Vagina (tissue), 2 donors: ENCODE results near the gene NRXN3. TPM values are rescaled to one million over a fixed set of nuclear protein-coding genes. Genes with fewer than 3 reads are reported as not detected.

ENCODE experiments used
- DNase-seq, 2 donors: peaks; one replicate each; pipeline ENCODE4 v3.0.0-alpha.2; 2017; ENCODE audit errors: extremely low spot score in 2 of 2
- H3K27ac ChIP-seq: fragments of 200-600 bp; sonication (generic); one replicate; pipeline ENCODE4 v1.5.1; 2019
- H3K27me3 ChIP-seq: fragments of 200-600 bp; sonication (generic); one replicate; pipeline ENCODE4 v1.5.1; 2019
- H3K36me3 ChIP-seq, 2 donors: fragments of 200-600 bp; sonication (generic); one replicate each; pipeline ENCODE4 v1.5.1; 2017 to 2019
- H3K4me1 ChIP-seq: fragments of 200-600 bp; sonication (generic); one replicate; pipeline ENCODE4 v1.5.1; 2019
- H3K4me3 ChIP-seq, 2 donors: fragments of 200-600 bp; sonication (generic); 1 replicate in 1 of 2; 2 replicates in 1 of 2; pipeline ENCODE4 v1.5.1; 2016 to 2019
- H3K9me3 ChIP-seq: fragments of 200-600 bp; sonication (generic); one replicate; pipeline ENCODE4 v1.5.1; 2019
- CTCF ChIP-seq, 3 experiments: fragments of 450-650 bp in 2 of 3; fragments of 200-600 bp in 1 of 3; sonication (generic) in 1 of 3; IDR thresholded peaks; one replicate each; pipeline ENCODE4 v1.5.1; 2017 to 2019; ENCODE audit warnings: antibody characterized with exemption in 3 of 3, mild to moderate bottlenecking in 2 of 3, moderate library complexity in 2 of 3
- POLR2A ChIP-seq, 2 donors: fragments of 450-650 bp; IDR thresholded peaks; one replicate each; pipeline ENCODE4 v1.6.1; 2017; ENCODE audit warnings: antibody characterized with exemption in 2 of 2, mild to moderate bottlenecking in 2 of 2, moderate library complexity in 2 of 2
- POLR2AphosphoS5 ChIP-seq, 2 donors: sonication (generic); formaldehyde crosslinking; IDR thresholded peaks; one replicate each; pipeline ENCODE4 v1.9.0; 2017; ENCODE audit warnings: antibody characterized with exemption in 2 of 2, mild to moderate bottlenecking in 2 of 2, low read depth in 1 of 2; ENCODE audit not compliant: insufficient read depth in 1 of 2
- intact Hi-C: fragments of 100-400 bp; cut with DNase I; formaldehyde crosslinking; loops from one replicate; pipeline ENCODE4 v1.15.1; 2023
- total RNA-seq: library from RNA; depleted of rRNA; stranded (reverse); fragments of >200 nt; gene quantifications from one replicate; pipeline ENCODE4 v1.2.3, GENCODE V29; 2016

The NRXN3 gene
- total RNA-seq, 1 donor from 2014 or later: 4.7 TPM

GRCh38 chr14:79074510-79074909 lies 904.3 kb downstream of the NRXN3 start:
- H3K27me3 ChIP-seq: no peaks in the 10 kb centered on the region
- no peak overlapping the region for H3K4me3 ChIP-seq
- intact Hi-C loops: no loop called here
- no peak overlapping the region for H3K27ac ChIP-seq
- no peaks in the 10 kb centered on the region for H3K4me1 ChIP-seq
- no peak for DNase-seq
- H3K36me3 ChIP-seq: no peaks in the 10 kb centered on the region
- no peak for TF ChIP-seq POLR2AphosphoS5 (IDR thresholded peaks at IDR 0.05; ENCODE audit: insufficient read depth in 1 of 2, low read depth in 1 of 2)
- TF ChIP-seq CTCF (IDR thresholded peaks at IDR 0.05): no peak
- TF ChIP-seq POLR2A (IDR thresholded peaks at IDR 0.05): no peak
- no peaks in the 10 kb centered on the region for H3K9me3 ChIP-seq

DNA sequence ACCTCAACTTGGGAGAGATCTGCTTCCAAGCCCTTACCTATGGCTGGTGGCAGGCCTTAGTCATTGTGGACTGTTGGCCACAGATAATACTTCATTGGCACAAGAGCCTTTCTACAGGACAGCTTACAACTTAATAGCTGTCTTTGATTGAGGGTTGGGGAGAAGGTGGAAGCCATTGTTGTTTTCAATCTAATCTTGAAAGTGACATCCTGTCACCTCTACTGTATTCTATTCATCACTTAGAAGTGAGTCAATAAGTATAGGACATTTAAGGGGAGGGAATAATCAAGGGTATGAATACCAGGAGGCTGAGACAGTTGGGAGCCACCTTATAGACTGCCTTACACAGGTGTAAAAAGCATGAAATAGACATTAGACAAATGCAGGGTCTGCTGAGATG lies 906.3 kb downstream of the NRXN3 start:
- H3K27ac ChIP-seq: no peak overlapping the region
- no peaks in the 10 kb centered on the region for H3K4me1 ChIP-seq
- no peaks in the 10 kb centered on the region for H3K36me3 ChIP-seq
- H3K27me3 ChIP-seq: no peaks in the 10 kb centered on the region
- no peak for DNase-seq
- no peak overlapping the region for H3K4me3 ChIP-seq
- TF ChIP-seq POLR2A (IDR thresholded peaks at IDR 0.05): no peak
- TF ChIP-seq POLR2AphosphoS5 (IDR thresholded peaks at IDR 0.05; ENCODE audit: insufficient read depth in 1 of 2, low read depth in 1 of 2): no peak
- TF ChIP-seq CTCF (IDR thresholded peaks at IDR 0.05): no peak
- intact Hi-C loops: no loop called here
- no peaks in the 10 kb centered on the region for H3K9me3 ChIP-seq

GRCh38 chr14:79077096-79077495 lies 906.9 kb downstream of the NRXN3 start:
- H3K36me3 ChIP-seq: no peaks in the 10 kb centered on the region
- no peak for DNase-seq
- intact Hi-C loops: no loop called here
- H3K9me3 ChIP-seq: no peaks in the 10 kb centered on the region
- no peak overlapping the region for H3K27ac ChIP-seq
- H3K4me3 ChIP-seq: no peak overlapping the region
- no peak for TF ChIP-seq CTCF (IDR thresholded peaks at IDR 0.05)
- TF ChIP-seq POLR2AphosphoS5 (IDR thresholded peaks at IDR 0.05; ENCODE audit: insufficient read depth in 1 of 2, low read depth in 1 of 2): no peak
- no peak for TF ChIP-seq POLR2A (IDR thresholded peaks at IDR 0.05)
- no peaks in the 10 kb centered on the region for H3K27me3 ChIP-seq
- H3K4me1 ChIP-seq: no peaks in the 10 kb centered on the region

- Histone ChIP-seq H3K27me3 (no peaks in the 10 kb centered on the region), H3K9me3 (no peaks in the 10 kb centered on the region), H3K4me1 (no peaks in the 10 kb centered on the region), H3K4me3 (no peak overlapping the region), H3K27ac (no peak overlapping the region), H3K36me3 (no peaks in the 10 kb centered on the region)
- intact Hi-C loops: no loop called here
- TF ChIP-seq CTCF (IDR thresholded peaks at IDR 0.05) (no peak), POLR2AphosphoS5 (IDR thresholded peaks at IDR 0.05; ENCODE audit: insufficient read depth in 1 of 2, low read depth in 1 of 2) (no peak), POLR2A (IDR thresholded peaks at IDR 0.05) (no peak)
- DNase-seq: no peak
Measured at GRCh38 chr14:79080040-79080439, 909.9 kb downstream of the NRXN3 start.

- Histone ChIP-seq H3K4me3 (no peak overlapping the region), H3K36me3 (no peaks in the 10 kb centered on the region), H3K27me3 (no peaks in the 10 kb centered on the region), H3K9me3 (no peaks in the 10 kb centered on the region), H3K4me1 (no peaks in the 10 kb centered on the region), H3K27ac (no peak overlapping the region)
- intact Hi-C loops: no loop called here
- TF ChIP-seq POLR2AphosphoS5 (IDR thresholded peaks at IDR 0.05; ENCODE audit: insufficient read depth in 1 of 2, low read depth in 1 of 2): no peak
- TF ChIP-seq CTCF (IDR thresholded peaks at IDR 0.05): no peak
- no peak for TF ChIP-seq POLR2A (IDR thresholded peaks at IDR 0.05)
- no peak for DNase-seq
Measured at GRCh38 chr14:79082883-79083282, 912.7 kb downstream of the NRXN3 start.
